Measurements from ENCODE around the gene KDELR1.

KDELR1 gene

DNA sequence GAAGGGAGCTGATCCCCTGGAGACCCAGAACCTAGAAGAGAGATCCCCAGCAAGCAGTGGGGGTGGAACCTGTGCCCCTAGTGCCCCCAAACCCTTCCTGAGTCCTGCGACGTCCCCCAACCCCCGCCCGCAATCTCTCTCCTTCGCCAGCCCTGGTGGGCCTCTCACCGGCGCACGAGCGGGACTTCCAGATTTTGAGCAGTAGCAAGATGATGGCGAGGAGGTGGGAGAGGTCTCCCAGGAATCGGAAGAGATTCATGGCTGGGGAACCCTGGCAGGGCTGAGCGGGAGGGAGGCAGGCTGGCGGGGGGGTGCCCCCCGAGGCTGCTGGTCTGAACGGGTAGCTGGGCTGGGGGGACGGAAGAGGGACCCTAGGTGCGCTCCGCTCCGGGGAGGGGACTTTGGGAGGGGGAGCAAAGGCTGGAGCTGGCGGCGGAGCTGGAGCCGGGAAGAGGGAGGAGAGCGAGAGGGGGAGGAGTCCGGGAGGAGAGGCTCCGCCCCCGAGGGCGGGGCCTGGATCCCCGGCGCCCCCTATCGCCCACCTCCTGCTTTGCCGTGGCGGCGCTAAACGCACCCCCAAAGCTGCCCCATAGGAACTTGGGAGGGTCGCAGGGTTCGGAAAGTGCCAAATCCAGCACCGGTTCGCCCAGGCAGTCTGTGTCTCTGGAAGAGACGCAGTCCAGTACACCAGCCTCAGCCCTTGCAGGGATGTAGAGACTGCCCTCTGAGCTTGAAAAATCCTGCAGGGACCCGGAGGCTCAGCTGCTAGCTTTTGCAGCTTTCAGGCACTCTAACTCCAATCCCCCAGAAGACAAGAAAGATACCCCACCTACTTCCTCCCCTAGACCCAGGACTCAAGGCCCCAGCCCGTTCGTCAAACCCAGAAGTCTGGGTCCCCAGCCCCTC lies at the start of gene KDELR1:
TSS of gene KDELR1 (minus strand) at position 452 of the 906 bp plus-strand sequence. CDS start at position 259, 193 bp downstream.
- peak; percentile 88 for DNase-seq (ENCODE audit: low spot score)

DNA sequence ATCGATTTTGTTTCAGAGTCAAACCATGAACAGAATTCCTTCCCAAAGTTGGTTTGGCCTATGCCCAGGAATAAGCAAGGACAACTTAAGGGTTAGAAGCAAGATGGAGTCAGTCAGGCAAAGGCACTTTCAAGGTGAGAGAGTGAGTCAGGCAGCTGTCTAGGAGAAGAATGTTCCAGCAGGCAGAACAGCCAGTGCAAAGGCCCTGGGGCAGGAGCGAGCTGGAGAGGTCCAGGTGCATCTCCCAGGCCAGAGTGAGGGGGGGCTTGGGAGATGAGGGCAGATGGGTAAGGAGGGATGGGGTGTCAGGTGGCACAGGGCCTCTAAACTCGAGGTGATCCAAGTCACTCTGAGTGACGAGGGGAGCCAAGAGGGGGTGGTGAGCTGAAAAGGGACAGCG lies 45.2 kb upstream of the KDELR1 start:
- DNase-seq (ENCODE audit: low spot score): no peak

DNA sequence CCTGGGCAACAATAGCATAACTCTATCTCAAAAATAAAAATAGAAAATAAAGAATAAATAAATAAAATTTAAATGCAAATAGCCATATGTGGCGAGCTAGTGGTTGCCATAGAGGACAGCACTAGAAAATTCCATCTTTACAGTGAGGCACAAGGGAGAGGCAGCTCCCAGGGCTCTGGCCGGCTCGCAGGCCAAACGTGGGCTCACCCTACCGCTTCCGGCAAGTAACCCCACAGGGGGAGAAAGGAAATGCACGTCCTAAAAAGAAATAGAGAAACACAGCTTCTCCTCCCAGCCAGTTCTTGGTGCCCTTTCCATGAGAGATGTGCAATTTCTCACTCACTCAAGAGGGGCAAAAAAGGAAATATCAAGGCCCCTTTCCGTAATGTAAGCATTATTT lies 42.0 kb upstream of the KDELR1 start:
- DNase-seq (ENCODE audit: low spot score): no peak

DNA sequence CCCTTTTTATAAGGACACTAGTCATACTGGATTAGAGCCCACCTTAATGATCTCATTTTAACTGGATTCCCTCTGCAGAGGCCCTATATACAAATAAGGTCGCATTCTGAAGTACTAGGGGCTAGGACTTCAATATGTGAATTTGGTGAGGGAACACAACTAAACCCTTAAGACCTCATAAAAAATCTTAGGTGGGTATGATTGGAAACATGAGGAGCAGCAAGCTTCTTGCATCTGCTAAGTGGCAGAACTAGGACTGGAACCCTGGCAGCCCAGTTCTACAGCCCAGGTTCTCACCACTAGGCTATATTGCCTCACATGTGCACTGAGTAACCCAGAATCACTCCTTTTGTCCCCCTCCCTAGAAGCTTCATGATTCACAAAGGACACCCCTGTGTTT lies 37.3 kb upstream of the KDELR1 start:
- DNase-seq (ENCODE audit: low spot score): no peak

DNA sequence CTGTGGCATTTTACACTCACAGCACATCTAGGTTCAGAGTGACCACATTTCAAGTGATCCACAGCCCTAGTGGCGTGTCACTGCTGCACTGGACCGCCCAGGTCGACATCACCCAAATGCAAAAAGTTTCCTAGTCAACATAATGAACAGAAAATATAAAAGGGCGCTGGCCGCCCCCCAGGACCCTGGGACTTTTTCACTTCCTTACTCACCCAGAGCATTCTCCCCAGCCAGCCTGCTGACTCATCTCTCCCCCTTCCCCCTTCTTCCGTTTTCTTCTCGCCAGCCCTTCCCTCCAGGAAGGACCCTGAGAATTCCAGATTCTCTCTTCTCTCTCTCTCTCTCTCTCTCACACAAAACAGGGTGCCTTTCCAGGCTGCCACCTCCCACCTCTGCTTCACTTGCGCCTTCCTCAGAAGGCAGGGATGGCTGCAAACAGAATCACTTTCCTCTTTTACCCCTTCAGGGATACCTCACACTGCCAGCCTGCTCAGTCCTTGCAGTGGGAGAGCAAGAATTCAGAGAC lies 33.4 kb upstream of the KDELR1 start:
- no peak for DNase-seq (ENCODE audit: low spot score)

DNA sequence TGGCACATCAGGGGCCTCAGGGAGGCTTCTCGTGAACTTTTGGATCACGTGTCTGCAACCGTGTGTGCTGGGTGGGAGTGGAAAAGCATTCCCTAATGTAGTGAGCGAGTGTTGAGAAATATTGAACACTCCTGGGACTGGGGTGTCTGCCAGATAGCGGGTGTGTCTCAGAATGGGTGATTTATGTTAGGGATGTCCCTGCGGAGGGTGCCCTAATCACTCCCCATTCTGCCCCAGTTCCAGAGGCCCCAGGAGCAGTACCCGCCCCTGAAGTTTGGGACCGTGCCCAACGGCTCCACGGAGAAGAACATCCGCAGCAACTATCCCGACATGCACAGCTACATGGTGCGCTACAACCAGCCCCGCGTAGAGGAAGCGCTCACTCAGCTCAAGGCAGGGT lies 30.2 kb upstream of the KDELR1 start:
- no peak for DNase-seq (ENCODE audit: low spot score)

DNA sequence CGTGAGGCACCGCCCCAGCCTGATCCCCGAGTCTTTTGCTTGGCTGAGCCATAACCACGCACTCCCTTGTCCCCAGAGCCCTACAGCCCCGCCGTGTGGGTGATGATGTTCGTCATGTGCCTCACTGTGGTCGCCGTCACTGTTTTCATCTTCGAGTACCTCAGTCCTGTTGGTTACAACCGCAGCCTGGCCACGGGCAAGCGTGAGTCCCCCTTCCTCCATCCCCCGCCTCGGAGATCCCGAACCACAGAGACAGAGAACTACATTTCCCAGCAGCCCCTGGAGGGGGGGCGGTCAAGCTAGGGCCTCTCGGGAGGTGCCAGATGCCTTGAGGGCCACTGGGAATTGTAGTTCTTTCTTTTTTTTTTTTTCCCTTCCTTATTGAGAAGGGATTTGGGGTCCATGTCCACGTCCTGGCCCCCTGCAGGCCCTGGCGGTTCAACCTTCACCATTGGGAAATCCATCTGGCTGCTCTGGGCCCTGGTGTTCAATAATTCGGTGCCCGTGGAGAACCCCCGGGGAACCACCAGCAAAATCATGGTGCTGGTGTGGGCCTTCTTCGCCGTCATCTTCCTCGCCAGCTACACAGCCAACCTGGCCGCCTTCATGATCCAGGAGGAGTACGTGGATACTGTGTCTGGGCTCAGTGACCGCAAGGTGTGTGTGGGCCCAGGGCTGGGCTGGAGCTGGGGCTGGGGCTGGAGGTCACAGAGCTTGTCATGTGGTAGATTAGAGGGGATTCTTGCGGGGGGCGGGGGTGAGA lies 28.0 kb upstream of the KDELR1 start:
- peak; percentile 73 for DNase-seq (ENCODE audit: low spot score)

DNA sequence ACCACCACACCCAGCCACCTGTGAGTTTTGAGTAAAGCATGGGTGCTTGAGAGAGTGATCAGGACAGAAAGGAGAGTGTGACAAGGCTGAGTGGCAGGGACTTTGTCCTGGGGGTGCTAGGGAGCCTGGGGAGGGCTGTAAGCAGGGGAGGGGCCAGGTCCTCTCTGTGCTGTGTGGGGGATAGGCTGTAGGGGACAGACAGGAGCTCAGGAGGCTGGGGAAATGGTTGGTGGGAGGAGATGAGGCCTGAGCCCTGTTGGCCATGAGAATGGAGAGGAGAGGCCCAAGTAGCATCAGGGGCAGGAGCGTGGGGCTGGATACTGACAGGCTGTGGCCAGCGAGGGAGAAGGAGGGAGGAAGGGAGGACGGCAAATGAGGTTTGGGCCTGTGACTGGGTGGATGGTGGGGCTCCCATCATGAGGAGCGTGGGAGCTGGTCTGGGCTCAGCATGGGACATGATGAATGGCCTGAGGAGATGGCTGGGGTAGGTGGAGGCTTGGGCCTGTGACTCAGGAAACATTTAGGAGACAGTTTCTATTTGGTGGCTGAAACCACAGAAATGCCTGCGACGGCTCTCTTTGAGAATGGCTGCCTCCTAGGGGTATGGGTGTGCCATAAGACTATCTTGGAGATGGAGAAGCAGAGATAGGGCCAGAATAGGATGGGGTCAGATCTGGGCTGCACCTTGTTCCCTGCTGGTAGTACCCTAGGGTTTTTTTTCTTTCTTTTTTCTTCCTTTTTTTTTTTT lies 27.1 kb upstream of the KDELR1 start:
- DNase-seq (ENCODE audit: low spot score): no peak

DNA sequence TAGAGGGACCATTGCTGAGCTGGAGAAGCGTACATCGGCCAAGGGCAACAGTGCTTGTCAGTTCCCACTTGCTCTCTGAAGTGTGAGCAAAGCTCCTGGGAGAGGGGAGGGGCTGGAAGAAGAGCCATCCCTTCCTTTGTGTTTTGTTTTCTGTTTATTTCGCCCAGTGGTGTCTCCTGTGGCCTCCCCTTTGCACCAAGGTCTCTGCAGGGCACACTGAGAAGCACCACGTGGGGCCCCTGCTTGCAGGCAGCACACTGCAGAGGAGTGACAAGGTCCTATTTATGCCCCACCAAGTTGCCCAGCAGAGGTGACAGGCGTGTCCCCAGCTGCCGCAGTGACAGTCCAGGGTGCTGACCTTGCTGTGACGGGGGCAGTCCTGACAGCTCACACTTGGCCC lies 26.1 kb upstream of the KDELR1 start:
- DNase-seq (ENCODE audit: low spot score): no peak

DNA sequence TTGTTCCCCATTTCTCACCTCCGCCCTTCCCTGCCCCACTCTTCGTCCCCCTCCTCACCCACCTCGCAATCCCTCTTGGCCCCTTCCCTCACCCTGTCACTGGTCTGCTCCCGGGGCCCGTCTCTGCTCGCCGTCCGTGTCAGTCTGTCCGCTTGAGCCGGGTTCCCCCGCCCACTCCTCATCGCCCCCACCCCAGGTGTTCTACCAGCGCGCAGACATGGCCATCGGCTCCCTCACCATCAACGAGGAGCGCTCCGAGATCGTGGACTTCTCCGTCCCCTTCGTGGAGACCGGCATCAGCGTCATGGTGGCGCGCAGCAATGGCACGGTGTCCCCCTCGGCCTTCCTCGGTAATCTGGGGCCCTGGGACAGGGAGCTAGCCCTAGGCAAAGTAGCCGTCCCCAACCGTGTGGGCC lies 24.5 kb upstream of the KDELR1 start:
- no peak for DNase-seq (ENCODE audit: low spot score)

DNA sequence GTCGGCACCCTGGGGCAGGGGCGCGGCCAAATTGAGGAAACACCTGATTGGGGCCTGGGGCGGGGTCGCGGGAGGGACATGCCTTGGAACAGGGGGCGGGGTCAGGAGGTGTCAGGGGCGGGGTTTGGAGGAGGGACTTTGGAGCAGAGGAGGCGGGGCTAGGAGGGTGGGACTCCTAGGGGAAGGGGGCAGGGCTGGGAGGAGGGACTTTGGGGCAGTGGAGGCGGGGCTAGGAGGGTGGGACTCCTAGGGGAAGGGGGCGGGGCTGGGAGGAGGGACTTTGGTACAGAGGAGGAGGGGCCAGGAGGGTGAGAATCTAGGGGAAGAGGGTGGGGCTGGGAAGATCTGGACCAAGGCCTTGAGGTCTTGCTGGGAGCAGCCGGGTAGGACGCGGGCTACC lies 24.0 kb upstream of the KDELR1 start:
- peak; percentile 73 for DNase-seq (ENCODE audit: low spot score)

DNA sequence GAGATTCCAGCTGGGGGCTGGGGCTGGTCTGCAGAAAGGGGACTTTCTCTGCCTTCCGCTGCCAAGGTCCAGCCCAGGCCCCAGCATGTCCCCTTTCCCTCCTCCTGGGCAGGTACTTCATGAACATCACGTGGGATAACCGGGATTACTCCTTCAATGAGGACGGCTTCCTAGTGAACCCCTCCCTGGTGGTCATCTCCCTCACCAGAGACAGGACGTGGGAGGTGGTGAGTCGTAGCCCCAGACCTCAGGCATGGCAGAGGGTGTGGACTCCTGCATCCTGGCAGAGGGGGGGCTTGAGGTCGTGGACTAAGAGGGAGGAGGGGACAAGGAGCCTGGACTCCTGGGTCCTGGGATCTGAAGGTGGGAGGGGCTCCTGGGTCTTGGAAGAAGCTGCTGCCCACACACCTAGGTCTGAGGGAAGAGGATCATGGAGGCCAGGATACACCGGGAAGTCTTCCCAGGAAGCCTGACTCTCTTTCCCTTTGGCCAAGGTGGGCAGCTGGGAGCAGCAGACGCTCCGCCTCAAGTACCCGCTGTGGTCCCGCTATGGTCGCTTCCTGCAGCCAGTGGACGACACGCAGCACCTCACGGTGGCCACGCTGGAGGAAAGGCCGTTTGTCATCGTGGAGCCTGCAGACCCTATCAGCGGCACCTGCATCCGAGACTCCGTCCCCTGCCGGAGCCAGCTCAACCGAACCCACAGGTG lies 22.7 kb upstream of the KDELR1 start:
- DNase-seq (ENCODE audit: low spot score): no peak

DNA sequence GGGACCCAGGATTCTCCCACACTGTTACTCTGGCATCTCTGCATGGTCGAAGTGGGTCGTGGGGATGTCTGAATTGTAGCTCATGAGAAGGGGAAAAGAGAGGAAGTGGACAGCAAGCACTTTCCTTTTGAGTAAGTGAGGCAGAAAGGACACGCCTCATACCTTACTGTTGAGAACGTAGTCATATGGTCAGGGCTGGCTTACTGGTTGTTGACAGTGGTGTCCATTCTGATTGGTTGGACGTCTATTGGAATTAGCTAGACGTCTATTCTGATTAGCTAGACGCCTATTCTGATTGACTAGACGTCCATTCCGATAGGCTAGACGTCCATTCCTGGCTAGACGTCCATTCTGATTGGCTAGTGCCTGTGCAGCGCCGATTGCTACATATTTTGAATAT lies 14.5 kb upstream of the KDELR1 start:
- DNase-seq (ENCODE audit: low spot score): no peak

DNA sequence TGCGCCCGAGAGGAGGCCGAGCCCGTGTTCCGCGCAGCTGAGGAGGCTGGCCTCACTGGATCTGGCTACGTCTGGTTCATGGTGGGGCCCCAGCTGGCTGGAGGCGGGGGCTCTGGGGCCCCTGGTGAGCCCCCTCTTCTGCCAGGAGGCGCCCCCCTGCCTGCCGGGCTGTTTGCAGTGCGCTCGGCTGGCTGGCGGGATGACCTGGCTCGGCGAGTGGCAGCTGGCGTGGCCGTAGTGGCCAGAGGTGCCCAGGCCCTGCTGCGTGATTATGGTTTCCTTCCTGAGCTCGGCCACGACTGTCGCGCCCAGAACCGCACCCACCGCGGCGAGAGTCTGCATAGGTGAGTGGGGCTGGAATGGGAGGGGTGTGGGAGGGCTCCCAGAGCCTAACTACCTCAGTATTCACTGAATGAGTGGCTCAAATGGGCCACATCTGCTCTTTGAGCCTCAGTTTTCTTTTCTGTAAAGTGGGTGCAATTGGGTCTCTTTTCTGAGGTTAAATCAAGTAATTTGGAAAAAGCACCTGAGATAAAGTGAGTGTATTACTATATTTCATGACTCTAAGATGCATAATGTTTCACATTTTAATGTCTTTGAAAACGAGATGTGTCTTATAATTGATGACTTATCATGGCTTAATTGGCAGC lies 13.8 kb upstream of the KDELR1 start:
- no peak for DNase-seq (ENCODE audit: low spot score)

DNA sequence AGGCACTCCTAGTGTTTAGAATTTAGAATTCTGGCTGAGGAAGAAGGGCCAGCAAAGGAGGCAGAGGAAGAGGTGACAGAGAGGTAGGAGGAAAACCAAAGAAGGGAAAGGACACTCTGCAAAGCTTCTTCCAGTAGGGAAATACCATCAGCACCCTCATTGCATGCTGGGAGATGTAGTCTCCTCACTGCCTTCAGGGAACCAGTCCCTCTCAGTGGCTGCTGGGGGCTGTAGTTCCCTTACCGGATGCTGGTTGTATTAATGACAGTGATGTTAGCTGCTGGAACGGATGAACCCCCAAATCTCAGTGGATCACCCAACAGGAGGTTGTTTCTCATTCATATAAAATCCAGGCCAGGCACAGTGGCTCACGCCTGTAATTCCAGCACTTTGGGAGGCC lies 12.3 kb upstream of the KDELR1 start:
- peak; percentile 72 for DNase-seq (ENCODE audit: low spot score)

DNA sequence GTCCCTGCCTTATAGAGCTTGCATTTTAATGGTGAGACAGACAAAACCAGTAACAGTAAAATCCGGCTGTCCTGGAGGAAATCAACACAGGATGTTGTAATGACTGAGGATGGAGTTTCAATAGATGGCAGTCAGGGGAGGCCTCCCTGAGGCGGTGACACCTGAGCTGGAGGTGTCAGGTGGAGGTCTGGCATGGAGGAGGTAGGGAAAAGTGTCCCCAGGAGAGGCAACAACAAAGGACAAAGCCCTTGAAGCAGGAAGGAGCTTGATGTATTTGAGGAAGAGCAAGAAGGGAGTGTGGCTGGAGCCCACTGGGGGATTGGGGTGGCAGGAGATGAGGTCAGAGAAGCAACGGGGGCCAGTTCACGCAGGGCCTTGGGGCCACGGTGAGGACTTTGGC lies 9.9 kb upstream of the KDELR1 start:
- DNase-seq (ENCODE audit: low spot score): no peak

DNA sequence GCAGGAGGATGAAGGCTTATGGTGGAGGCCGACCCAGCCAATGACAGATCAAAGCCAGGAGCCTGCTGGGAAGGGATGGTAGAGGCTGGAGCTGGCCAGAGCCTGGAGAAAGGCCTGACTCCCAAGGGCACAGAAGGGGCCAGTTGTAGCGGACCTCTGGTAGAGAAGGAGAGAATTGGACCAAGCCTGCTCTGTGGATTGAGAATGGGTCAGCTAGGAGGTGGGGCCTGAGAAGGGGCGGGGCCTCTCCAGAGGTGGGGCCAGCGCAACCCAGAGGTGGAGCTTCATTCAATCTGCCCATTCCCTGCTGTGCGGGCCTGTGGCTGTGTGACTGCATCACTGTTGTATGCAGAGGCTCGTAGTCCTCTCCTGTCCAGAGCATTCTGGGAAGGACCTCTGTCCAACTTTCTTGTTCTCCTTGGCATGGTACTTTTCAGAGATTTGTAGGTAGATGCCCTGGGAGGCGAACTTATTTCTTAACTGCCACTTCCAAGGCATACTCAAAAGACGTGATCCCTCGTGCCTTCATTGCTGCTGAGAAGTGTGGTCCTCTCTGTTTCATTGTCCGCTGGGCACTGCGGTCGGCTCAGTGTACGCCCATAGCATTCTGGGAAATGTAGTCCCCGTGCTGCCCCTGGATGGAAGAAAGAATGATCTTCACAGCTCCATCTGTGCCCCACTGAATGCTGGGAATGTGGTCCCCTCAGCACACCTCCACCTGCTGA lies 8.8 kb upstream of the KDELR1 start:
- no peak for DNase-seq (ENCODE audit: low spot score)

DNA sequence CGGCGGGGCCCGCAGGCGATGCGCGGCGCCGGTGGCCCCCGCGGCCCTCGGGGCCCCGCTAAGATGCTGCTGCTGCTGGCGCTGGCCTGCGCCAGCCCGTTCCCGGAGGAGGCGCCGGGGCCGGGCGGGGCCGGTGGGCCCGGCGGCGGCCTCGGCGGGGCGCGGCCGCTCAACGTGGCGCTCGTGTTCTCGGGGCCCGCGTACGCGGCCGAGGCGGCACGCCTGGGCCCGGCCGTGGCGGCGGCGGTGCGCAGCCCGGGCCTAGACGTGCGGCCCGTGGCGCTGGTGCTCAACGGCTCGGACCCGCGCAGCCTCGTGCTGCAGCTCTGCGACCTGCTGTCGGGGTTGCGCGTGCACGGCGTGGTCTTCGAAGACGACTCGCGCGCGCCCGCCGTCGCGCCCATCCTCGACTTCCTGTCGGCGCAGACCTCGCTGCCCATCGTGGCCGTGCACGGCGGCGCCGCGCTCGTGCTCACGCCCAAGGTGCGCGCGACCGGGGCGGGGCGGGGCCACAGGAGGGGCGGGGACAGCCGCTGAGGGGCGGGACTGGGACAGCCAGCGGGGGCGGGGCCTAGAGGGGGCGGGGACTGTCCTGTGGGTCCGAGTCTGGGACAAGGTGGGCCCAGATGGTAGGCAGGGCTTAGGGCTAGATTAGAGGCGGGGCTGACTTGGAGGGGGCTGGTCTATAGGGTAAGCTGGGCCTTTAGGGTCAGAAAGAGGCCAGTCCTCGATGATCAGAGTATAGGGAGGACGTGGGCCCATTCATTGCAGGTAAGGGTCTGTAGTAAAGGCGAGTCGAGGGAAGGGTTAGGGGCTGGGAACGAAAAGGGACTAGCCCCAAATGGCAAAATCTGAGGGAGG lies 7.3 kb upstream of the KDELR1 start:
- peak; percentile 91 for DNase-seq (ENCODE audit: low spot score)

DNA sequence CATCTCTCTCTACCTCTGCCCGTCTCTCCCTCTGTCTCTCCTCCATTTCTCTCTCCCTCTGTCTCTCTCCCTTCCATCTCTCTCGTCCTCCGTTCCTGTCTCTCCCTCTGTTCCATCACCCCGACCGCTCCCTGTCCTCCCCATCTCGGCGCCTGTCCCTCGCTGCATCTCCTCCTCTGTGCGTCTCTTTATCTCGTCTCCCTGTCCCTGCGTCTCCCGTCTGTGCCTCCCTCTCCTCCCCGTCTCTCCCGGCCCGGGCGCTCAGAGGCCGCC lies 6.7 kb upstream of the KDELR1 start:
- DNase-seq (ENCODE audit: low spot score): no peak

Measured in germinal center (tissue), 1 donor.